SH-SY5Y (cell line): ENCODE data around the gene MCF2L.

ENCODE experiments used
- GATA2 ChIP-seq: IDR thresholded peaks from 2 replicates; pipeline ENCODE4 v1.6.1; 2011; ENCODE audit warnings: mild to moderate bottlenecking, low read depth, low read length
- GATA3 ChIP-seq: IDR thresholded peaks from 2 replicates; pipeline ENCODE4 v1.6.1; 2011; ENCODE audit warnings: low read depth, mild to moderate bottlenecking, low read length, moderate library complexity

DNA sequence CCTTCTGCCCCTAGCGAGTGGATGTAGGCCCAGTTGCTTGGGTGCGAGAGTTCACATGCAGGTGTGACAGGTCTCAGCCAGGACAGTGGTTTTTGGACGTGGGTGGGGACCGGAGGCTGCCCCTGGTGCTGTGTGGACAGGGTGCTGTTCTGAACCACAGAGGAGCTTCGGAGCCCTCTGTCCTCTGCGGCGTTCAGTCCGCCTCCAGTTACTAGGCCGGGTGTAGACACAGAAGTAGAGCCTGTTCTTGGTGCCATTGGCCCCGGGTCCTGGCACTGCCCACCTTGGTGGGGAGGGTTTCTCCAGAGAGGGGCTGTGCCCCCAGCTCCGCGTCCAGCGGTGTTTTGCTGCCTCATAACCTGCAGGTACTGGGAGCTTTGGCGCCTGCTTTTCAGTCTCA lies 52.4 kb downstream of the MCF2L start:
- TF ChIP-seq GATA3 = no peak
- TF ChIP-seq GATA2 = no peak
